SIG-M5 treated with dmso at 0.1 percent for 504 hours (cell line): Measurements from ENCODE around the gene VSTM5.
"Not testable (repeated sequence)": the region's sequence is repeated elsewhere in the genome, so short reads cannot be mapped to it uniquely, and the experiment has no call there.

Source experiments
- DNase-seq: peaks from one replicate; lab custom pipeline; 2025; ENCODE audit not compliant: unreplicated experiment; lab: John Stamatoyannopoulos, UW

VSTM5 gene

DNA sequence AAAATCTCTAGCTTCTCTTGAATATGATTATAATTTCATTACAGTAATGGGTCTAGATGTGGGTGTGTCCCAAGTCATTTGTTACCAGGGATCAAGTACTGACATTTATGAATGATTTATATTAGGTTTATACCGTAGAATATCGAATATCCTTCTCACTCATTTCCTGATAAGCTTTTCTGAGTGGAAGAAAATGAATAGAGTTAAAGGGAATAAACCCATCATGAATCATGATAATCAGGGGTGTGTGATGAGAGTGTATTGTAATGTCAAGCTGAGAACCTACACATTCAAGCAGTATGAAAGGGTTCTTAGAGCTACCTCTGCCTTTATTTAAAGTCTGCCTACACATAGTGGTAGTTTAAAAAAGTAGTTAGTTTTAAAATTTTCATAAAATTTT is 49.1 kb downstream of the VSTM5 start:
- no peak for DNase-seq

DNA sequence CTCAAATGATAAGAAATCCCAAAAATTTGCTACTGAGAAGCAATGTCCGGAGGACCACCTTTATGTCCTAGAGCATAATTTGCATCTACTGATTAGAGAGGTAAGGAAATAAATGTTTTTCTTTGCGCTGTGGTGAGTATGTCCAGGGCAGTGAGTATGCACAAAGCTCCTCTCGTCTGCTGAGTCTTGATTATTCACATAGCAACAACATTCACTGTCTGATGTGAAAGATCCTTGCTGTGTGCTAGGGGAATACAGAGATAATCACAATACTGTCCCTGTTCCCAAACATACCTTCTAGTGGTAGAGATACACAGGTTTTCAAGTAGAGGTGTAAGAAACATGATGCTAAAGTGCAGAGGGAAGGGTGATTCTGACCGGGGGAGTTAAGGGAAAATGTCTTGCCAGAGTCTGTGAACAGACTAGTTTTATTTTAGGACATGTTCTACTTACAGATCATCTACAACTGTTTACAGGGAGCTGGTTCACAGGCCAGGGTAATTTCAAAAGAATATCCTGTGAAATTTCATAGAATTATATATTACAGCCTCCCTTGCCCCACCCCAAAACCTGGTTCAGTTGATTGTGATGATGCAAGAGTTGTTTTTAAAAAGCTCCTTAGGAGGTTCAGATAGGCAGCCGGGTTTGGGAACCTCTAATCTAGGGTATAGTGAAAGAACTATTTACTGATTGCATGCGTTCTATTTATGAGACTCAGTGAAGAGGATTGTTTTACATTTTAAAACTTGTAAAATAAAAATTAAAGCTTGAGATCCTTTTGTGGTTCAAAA is 53.8 kb downstream of the VSTM5 start:
- DNase-seq, result no peak

DNA sequence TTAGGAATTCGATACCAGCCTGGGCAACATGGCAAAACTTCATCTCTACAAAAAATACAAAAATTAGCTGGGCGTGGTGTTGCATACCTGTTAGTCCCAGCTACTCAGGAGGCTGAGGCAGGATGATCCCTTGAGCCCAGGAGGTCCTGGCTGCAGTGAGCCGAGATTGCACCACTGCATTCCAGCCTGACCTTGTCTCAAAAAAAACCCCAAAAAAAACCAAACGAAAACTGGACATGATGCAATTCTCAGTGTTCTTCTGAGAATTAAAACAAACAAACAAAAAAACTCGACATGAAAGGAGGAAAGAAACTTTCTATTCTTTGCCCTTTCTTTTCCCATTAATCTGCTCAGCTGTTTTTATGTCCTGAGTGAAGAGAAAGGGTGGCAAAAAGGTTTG is 58.9 kb downstream of the VSTM5 start:
- DNase-seq, result no peak

DNA sequence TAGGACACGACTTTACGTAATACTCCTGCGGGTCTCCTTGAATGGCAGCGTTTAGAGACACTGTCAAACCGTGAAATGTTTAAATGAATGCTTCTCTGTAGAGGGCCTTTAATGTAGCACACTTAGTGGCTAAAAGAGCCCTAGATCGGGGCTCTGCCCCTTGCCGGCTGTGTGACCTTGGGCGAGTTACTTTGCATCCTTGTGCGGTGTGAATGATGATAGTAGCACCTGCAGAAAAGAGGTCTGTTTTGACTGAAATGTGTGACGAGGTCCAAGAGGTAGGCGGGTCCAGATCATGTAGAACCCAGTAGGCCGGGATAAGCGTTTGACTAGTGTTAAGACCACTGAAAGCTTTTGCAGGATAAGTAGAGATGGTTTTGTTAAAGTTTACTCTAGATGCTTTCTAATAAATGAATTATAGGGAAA is 65.5 kb downstream of the VSTM5 start:
- DNase-seq, result no peak

DNA sequence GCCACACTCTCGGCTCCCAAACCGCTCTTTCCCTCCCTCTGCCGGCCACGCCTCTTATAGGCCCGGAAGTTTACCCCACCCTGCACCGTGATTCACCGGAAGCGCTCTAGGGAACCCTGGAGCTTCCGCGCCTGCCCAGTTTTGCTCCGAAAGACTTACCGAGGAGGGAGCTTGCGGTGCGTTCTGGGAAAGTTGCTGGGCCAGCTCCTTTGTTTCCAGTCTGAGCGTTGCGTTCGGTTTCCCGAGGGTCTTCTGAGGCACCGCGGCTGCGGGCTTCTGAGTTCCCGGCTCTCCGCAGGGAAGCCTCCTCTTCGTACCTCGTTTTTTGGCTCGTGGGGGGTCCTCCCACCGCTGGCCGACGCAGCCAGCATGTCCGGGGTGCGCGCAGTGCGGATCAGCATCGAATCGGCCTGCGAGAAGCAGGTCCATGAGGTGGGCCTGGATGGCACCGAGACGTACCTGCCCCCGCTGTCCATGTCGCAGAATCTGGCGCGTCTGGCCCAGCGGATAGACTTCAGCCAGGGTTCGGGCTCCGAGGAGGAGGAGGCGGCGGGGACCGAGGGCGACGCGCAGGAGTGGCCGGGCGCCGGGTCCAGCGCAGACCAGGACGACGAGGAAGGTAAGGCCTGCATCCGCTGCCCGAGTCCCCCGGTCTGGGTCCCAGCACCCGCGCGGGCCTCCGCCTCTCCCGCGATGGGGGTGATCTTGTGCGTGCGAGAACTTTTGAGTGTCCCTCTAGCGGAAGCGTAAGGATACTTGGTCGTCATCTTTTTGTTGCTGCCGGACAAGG is 66.1 kb downstream of the VSTM5 start, which contains the start of gene MED17:
Gene MED17, plus strand, starts transcription at position 138 of the 790 bp plus-strand sequence. Its CDS starts 232 bp downstream, at position 370.
- peak; percentile 91 for DNase-seq

DNA sequence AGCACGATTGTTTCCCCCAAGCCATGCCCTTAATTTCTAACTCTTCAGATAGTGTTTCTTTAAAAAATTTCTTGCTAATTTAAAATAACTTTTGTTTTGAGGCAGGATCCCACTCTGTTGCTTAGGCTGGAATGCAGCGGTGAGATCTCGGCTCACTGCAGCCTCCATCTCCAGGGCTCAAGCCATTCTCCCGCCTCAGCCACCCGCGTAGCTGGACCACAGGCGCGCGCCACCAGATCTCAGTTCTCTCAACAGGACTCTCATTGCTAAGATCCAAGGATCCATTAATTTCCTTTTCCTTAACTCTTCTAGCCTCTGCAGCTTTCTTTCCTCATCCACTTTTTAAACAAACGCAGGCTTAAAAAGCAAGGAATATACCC is 66.7 kb downstream of the VSTM5 start:
- no peak for DNase-seq

DNA sequence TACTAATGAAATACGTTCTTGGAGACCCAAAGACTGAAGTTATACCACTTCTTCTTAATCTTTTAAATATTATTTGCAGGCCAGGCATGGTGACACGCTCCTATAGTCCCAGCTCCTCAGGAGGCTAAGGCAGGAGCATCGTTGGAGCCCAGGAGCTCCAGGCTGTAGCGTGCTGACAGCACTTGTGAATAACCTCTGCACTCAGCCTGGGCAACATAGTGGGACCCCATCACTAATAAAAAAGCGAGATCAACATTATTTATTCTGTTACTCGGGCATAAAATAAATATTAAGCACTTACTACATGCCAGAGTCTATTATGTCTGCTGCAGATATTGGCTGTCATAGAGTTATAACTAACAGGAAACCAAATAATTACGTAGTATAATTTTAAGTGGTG is 67.1 kb downstream of the VSTM5 start:
- DNase-seq, result no peak

DNA sequence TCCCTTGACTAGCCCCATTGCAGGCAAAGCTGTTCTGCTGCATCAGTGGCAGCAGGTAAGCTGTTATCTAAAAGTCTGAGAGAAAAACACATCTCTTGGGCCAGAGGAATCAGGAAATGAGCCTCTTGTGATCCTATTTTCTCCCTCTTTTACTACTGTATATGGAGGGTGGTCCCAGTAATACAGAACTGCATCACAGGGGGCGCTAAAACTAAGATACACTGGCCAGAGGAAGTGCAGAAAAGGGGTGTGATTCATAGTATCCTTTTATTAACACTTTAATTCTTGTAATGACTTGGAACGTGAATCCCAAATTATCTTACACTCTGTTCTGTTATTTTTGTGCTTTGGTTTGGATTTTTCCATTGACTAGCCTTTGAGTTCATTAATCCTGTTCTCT is 75.1 kb downstream of the VSTM5 start:
- DNase-seq, result peak; percentile 33

DNA sequence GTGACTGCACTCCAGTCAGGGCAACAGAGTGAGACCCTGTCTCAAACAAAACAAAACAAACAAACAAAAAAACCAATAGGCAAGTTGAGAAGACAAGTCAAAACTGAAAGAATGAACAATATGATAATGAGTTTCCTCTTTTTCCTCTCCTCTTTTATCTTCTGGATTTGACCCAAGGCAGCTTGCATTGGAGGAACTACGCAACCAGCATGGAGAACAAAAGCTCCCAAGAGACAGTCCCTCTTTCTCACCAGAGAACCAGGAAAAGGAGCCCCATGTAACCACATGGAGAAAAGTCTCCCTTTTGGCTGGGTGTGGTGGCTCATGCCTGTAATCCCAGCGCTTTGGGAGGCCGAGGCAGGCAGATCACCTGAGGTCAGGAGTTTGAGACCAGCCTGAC is 75.9 kb downstream of the VSTM5 start:
- DNase-seq, result not testable (repeated sequence)

DNA sequence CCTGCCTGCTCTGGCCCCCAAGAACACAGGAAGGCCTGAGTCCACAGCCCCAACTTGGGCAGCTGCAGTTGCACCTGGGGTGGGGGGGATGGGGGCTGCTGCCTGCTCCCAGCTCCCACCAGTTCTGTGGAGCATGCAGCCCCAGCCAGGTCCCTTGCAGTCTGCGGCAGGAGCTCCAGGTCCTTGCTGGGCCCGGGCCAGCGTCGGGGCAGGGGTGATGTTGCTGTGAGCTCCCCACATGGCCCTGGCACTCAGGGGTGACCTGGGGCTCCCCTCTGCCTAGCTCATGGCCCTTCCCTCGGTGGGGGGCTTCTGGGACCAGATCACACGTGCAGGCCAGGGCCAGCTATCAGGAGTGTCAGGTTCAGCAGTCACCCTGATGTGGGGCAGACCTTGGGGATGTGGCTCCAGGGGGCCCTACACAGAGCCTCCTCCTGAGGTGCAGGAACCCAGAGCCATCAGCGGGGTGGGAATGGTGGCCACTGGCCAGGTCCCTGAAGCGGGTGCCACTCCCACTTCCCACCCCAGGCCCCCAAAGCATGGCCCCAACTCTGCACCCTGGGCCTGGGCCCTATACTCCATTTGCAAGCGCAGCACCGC is 76.7 kb downstream of the VSTM5 start:
- no peak for DNase-seq

DNA sequence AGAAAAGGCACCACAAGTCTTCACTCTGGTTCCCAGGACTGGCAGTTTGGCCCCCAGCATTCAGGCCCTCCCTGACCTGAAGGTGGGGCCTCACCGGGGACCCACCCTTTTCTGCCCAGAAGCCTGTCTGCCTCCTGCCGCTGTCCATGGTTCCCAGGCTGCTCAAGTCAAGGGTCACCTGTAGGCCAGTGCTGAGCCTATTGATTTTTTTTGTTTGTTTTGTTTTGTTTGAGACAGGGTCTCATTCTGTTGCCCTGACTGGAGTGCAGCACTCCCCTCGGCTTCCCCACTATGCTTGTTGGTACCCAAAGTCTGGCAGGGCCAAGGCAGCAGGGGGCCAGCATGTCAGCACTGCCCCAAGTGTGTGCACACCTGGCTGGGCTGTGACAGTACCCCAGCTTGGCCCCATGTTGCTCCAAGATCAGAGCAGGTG is 77.4 kb downstream of the VSTM5 start:
- no peak for DNase-seq

DNA sequence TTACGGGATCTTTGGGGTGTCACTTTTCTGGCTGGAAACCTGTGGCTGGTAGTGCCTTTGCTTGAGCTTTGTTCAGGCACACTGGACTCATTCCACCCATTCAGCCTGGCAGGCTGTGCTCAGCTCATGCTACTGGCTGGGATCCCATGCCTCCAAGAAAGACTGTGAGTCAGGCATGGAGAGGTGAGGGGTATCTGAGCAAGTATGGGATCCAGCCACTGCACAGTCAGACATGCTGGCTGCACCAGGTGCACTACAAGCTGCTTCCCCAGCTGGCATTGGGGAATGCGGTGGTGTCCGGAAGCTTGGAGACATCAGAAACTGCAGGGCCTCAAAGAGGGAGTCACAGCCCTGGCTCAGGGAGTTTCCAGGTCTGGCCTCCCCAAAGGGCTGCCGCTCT is 78.3 kb downstream of the VSTM5 start:
- DNase-seq, result no peak

DNA sequence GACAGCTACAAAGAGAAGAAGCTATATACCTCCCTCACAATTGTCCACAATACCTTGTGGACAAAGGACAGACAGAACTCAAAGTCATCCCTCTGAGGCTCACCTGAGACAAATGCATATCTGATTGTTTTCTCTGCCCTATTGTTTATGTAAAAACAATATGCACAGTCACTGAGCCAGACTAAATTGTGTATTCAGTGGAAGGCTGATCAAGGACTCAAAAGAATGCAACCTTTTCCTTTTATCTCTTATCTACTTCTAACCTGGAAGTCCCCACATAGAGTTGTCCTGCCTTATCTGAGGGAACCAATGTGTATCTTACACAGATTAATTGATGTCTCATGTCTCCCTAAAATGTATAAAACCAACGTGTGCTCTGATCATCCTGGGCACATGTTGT is 80.3 kb downstream of the VSTM5 start:
- no peak for DNase-seq
